ENCODE results near the gene CXCL17.

DNA sequence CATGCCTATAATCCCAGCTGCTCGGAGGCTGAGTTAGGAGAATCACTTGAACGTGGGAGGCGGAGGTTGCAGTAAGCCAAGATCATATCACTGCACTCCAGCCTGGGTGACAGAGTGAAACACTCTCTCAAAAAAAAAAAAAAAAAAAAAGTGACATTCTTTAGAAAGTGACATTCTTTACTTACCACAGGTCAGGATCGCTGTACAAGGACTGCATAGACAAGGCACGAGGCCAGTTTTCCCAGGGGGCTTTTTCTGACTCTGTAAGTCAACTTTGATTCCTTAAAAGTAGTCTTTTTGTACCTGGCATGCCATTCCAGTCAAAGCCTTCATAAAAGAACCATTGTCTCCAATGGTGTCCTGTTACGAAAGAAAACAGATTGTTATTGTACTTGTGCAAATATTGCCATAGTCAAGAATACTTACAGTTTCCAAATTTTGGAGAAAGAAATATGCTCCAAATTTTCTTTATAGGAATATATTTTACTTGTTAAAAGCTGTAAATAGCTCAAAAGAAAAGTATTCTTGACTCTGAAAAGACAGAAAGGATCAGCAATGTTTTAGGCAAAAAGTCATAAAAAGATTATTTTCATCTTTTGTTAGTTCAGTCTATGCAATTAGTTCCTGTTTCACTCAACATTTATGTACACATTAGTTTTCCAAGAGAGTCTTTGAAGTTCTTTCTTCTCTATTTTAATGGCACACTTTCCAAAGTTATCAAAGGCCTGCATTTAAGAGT lies 46.2 kb upstream of the CXCL17 start:
- TF ChIP-seq, protein P1, sequence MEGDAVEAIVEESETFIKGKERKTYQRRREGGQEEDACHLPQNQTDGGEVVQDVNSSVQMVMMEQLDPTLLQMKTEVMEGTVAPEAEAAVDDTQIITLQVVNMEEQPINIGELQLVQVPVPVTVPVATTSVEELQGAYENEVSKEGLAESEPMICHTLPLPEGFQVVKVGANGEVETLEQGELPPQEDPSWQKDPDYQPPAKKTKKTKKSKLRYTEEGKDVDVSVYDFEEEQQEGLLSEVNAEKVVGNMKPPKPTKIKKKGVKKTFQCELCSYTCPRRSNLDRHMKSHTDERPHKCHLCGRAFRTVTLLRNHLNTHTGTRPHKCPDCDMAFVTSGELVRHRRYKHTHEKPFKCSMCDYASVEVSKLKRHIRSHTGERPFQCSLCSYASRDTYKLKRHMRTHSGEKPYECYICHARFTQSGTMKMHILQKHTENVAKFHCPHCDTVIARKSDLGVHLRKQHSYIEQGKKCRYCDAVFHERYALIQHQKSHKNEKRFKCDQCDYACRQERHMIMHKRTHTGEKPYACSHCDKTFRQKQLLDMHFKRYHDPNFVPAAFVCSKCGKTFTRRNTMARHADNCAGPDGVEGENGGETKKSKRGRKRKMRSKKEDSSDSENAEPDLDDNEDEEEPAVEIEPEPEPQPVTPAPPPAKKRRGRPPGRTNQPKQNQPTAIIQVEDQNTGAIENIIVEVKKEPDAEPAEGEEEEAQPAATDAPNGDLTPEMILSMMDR (IDR thresholded peaks at IDR 0.05; ENCODE audit: poor library complexity) = no peak
- no peak for TF ChIP-seq EZH2phosphoT487 (IDR thresholded peaks at IDR 0.05; ENCODE audit: low read depth, severe bottlenecking, unreplicated experiment)
